Gastroesophageal sphincter (tissue), 3 donors: Measurements from ENCODE around the gene FARS2.

Experiments
- CTCF ChIP-seq, 4 experiments: fragments of 200-600 bp in 2 of 4; fragments of 450-650 bp in 2 of 4; sonication (generic) in 1 of 4; IDR thresholded peaks; one replicate each; pipeline ENCODE4 v1.5.1; 2017 to 2019; ENCODE audit warnings: antibody characterized with exemption in 4 of 4, mild to moderate bottlenecking in 2 of 4, moderate library complexity in 2 of 4
- POLR2A ChIP-seq, 2 donors: fragments of 450-650 bp; IDR thresholded peaks; one replicate each; pipeline ENCODE4 v1.6.1; 2017; ENCODE audit warnings: antibody characterized with exemption in 2 of 2, mild to moderate bottlenecking in 2 of 2, moderate library complexity in 1 of 2
- POLR2AphosphoS5 ChIP-seq: sonication (generic); formaldehyde crosslinking; IDR thresholded peaks from one replicate; pipeline ENCODE4 v1.6.1; 2017; ENCODE audit warnings: antibody characterized with exemption

GRCh38 chr6:5461365-5461764, 200.1 kb downstream of the FARS2 start:
- TF ChIP-seq CTCF (IDR thresholded peaks at IDR 0.05) (no peak), POLR2A (IDR thresholded peaks at IDR 0.05) (no peak), POLR2AphosphoS5 (no peak)
